Transverse colon (tissue), 4 donors: ENCODE measurements around the gene XXYLT1.

Experiments used
- EP300 ChIP-seq: sonication (generic); formaldehyde crosslinking; IDR thresholded peaks from one replicate; pipeline ENCODE4 v1.6.1; 2017; ENCODE audit warnings: antibody characterized with exemption, low read depth
- POLR2A ChIP-seq: fragments of 450-650 bp; IDR thresholded peaks from one replicate; pipeline ENCODE4 v1.6.1; 2016; ENCODE audit warnings: antibody characterized with exemption, mild to moderate bottlenecking, moderate library complexity
- POLR2AphosphoS5 ChIP-seq, 3 donors: sonication (generic); formaldehyde crosslinking; IDR thresholded peaks; one replicate each; pipeline ENCODE4 v1.6.1; 2016; ENCODE audit warnings: antibody characterized with exemption in 3 of 3
- TF ChIP-seq, protein P1 (sequence below), 5 experiments: fragments of 200-600 bp in 3 of 5; fragments of 450-650 bp in 2 of 5; sonication (generic) in 3 of 5; IDR thresholded peaks; 1 replicate in 2 of 5; 2 replicates in 3 of 5; pipeline ENCODE4 v1.5.1; 2016 to 2017; ENCODE audit warnings: antibody characterized with exemption in 5 of 5, inconsistent platforms in 3 of 5, mild to moderate bottlenecking in 2 of 5, moderate library complexity in 1 of 5

DNA sequence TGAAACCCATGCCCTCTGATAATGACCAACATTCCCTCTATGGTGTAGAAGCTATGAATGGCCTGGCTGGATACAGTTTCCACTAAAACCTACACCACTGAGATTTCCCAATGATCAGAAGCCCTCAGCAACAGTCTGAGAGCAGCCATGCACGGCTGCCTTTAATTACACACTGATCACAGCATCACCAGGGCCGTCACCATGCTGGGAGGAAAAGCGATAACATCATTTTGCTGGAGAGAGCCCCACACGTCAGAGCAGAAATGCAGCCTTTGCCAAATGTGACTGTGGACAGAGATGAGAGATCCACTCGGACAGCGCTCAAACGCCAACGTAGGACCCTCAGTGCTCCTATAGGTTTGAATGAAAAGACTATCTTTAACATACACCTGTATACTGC lies 135.0 kb downstream of the XXYLT1 start:
- TF ChIP-seq EP300 (no peak), POLR2A (no peak), POLR2AphosphoS5 (IDR thresholded peaks at IDR 0.05) (no peak)
- TF ChIP-seq, protein P1, sequence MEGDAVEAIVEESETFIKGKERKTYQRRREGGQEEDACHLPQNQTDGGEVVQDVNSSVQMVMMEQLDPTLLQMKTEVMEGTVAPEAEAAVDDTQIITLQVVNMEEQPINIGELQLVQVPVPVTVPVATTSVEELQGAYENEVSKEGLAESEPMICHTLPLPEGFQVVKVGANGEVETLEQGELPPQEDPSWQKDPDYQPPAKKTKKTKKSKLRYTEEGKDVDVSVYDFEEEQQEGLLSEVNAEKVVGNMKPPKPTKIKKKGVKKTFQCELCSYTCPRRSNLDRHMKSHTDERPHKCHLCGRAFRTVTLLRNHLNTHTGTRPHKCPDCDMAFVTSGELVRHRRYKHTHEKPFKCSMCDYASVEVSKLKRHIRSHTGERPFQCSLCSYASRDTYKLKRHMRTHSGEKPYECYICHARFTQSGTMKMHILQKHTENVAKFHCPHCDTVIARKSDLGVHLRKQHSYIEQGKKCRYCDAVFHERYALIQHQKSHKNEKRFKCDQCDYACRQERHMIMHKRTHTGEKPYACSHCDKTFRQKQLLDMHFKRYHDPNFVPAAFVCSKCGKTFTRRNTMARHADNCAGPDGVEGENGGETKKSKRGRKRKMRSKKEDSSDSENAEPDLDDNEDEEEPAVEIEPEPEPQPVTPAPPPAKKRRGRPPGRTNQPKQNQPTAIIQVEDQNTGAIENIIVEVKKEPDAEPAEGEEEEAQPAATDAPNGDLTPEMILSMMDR (IDR thresholded peaks at IDR 0.05): no peak
